ENCODE measurements around the gene FGFR4. TPM values are rescaled to one million over a fixed set of nuclear protein-coding genes. Genes with fewer than 3 reads are reported as not detected.

The FGFR4 gene
- total and polyA plus RNA-seq, 2 of the 8 experiments (the other 6 are each of a cell fraction or from before 2014, with no cell fraction given): 61.4 to 88.4 TPM

DNA sequence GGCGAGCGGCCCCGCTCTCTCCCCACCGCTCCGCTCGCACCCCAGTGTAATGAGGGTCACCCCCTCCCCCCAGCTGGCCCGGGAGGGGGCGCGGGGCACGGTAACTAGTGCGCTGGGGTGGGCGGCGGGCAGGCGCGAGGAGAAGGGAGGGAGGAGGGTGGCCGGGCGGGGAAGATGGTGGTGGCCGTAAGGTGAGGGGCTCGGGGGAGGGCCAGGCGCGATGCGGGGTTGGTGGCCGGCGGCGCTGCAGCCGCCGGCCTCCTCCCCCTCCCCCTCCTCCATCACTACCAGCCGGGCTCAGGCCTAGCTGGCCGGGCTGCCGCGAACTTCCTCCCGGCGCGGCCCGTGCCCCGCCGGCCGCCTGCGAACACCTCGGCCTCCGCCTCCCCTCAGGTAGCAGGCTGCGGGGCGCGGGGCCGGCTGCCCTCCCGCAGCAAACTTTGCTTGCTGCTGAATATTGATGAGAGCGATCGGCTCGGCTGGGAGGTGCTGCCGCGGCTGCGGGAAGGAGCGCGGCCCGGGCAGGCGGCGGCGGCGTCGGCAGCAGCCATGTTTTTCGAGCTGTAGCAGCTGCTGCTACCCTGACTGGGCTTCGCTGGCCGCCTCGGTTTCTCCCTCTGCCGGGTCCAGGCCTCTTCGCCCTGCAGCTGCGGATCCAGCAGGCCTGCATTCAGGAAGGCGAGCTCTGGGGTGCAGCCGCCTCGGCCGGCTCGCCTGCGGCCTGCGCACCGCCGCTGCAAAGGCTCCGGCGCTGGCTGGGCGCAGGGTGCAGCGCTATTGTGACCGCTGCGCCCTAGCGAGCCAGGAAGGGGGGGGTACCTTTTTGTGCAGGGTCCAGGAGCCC lies 47.4 kb downstream of the FGFR4 start (continued):
- no peak for TF ChIP-seq POU5F1 (IDR thresholded peaks at IDR 0.05; ENCODE audit: low read depth, low read length)
- TF ChIP-seq RNF2 (IDR thresholded peaks at IDR 0.05; ENCODE audit: borderline replicate concordance, low read depth, low read length, missing control alignments, poor library complexity, severe bottlenecking): no peak
- no peak for TF ChIP-seq NANOG (IDR thresholded peaks at IDR 0.05; ENCODE audit: insufficient read depth, low read depth, low read length, poor library complexity, severe bottlenecking)
- no peak for TF ChIP-seq KDM1A (IDR thresholded peaks at IDR 0.05; ENCODE audit: borderline replicate concordance, low read length)
- TF ChIP-seq KDM4A (IDR thresholded peaks at IDR 0.05; ENCODE audit: low read depth, low read length, severe bottlenecking): no peak
- TF ChIP-seq SRF (IDR thresholded peaks at IDR 0.05; ENCODE audit: low read depth, low read length): no peak
- TF ChIP-seq GABPA (IDR thresholded peaks at IDR 0.05; ENCODE audit: borderline replicate concordance, insufficient read depth, low read length): 0 out of 2 replicates have a peak, but pooled peaks have one; percentile 21
- no peak for TF ChIP-seq ZNF274 (IDR thresholded peaks at IDR 0.05; ENCODE audit: borderline replicate concordance, extremely low read depth, low read length)
- no peak for TF ChIP-seq CHD2 (IDR thresholded peaks at IDR 0.05; ENCODE audit: low read length)
- TF ChIP-seq RFX5 (IDR thresholded peaks at IDR 0.05; ENCODE audit: borderline replicate concordance, low read depth, low read length): no peak
- peak; percentile 73 for TF ChIP-seq TAF1 (IDR thresholded peaks at IDR 0.05; ENCODE audit: low read depth, low read length)
- TF ChIP-seq, protein P1, sequence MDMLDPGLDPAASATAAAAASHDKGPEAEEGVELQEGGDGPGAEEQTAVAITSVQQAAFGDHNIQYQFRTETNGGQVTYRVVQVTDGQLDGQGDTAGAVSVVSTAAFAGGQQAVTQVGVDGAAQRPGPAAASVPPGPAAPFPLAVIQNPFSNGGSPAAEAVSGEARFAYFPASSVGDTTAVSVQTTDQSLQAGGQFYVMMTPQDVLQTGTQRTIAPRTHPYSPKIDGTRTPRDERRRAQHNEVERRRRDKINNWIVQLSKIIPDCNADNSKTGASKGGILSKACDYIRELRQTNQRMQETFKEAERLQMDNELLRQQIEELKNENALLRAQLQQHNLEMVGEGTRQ (IDR thresholded peaks at IDR 0.05; ENCODE audit: low read length): no peak
- no peak for TF ChIP-seq RXRA (IDR thresholded peaks at IDR 0.05; ENCODE audit: insufficient read depth, low read depth, low read length)
- peak; percentile 68 to 82 for TF ChIP-seq POLR2A (IDR thresholded peaks at IDR 0.05; ENCODE audit: control extremely low read depth in 1 of 2, low read depth in 2 of 2, low read length in 2 of 2)
